GM12878 (cell line): ENCODE measurements around the gene KLHL20. TPM values are rescaled to one million over a fixed set of nuclear protein-coding genes. Genes with fewer than 3 reads are reported as not detected.
"Not testable (repeated sequence)": the region's sequence is repeated elsewhere in the genome, so short reads cannot be mapped to it uniquely, and the experiment has no call there.

Experiments
- ATAC-seq: fragments of 200-7000 bp; cut with Tn5 transposase; 3 replicates; pipeline ENCODE4 v1.9.1; 2020; ENCODE audit warnings: mild to moderate bottlenecking, moderate library complexity
- BruUV-seq: library from RNA; stranded (reverse); fragments of 400-500 nt; replicated peaks from 2 replicates; lab custom pipeline; 2021; lab: Mats Ljungman, UMichigan
- CTCF ChIA-PET: fragments of 300-600 bp; sonication (Branson Sonifier 250); formaldehyde crosslinking; extraction: SDS; loops from one replicate; lab custom pipeline; 2021; ENCODE audit warnings: inconsistent platforms; lab: Yijun Ruan, JAX
- POLR2A ChIA-PET: fragments of 350-600 bp; formaldehyde crosslinking; extraction: SDS; loops from one replicate; lab custom pipeline; 2021; ENCODE audit warnings: inconsistent platforms; lab: Charles Lee
- RAD21 ChIA-PET: fragments of 300-600 bp; sonication (Branson Sonifier 250); formaldehyde crosslinking; loops from one replicate; lab custom pipeline; 2023; ENCODE audit warnings: antibody characterized with exemption; ENCODE audit not compliant: unreplicated experiment; lab: Charles Lee
- SMC1A ChIA-PET: fragments of 300-600 bp; sonication (Branson Sonifier 250); formaldehyde crosslinking; loops from one replicate; lab custom pipeline; 2023; ENCODE audit not compliant: unreplicated experiment, uncharacterized antibody; lab: Charles Lee
- DNase-seq: peaks from one replicate; pipeline ENCODE4 v3.0.0-alpha.2; 2011; ENCODE audit warnings: low read depth, low spot score
- FAIRE-seq: peaks from 3 replicates; lab custom pipeline; 2011; peaks lifted over from hg19 to GRCh38; lab: Jason Lieb, UNC
- H2AFZ ChIP-seq: 2 replicates; pipeline ENCODE4 v1.6.0; 2011; ENCODE audit warnings: low read depth, low read length, control low read depth; ENCODE audit not compliant: control insufficient read depth
- H3K27ac ChIP-seq: 2 replicates; pipeline ENCODE4 v1.5.1; 2011; ENCODE audit warnings: control low read depth; ENCODE audit not compliant: control insufficient read depth, insufficient read depth
- H3K27me3 ChIP-seq, 2 experiments: replicated peaks in 1 of 2; 2 replicates each; pipeline versions ENCODE4 v1.6.0 to v1.6.1; 2011; ENCODE audit warnings: low read length in 1 of 2; ENCODE audit not compliant: control insufficient read depth in 2 of 2, insufficient read depth in 2 of 2
- H3K36me3 ChIP-seq, 2 experiments: 2 replicates each; pipeline ENCODE4 v1.5.1; 2011; ENCODE audit warnings: low read length in 1 of 2; ENCODE audit not compliant: control insufficient read depth in 2 of 2, insufficient read depth in 2 of 2
- H3K4me1 ChIP-seq: 2 replicates; pipeline ENCODE4 v1.6.1; 2011; ENCODE audit warnings: mild to moderate bottlenecking, low read length, moderate library complexity, mixed read lengths; ENCODE audit not compliant: control insufficient read depth, insufficient read depth
- H3K4me2 ChIP-seq: 2 replicates; pipeline ENCODE4 v1.6.0; 2011; ENCODE audit warnings: control low read depth; ENCODE audit not compliant: control insufficient read depth, insufficient read depth
- H3K4me3 ChIP-seq: fragments of 200-600 bp; sonication (generic); 2 replicates; pipeline ENCODE4 v1.5.1; 2016
- H3K79me2 ChIP-seq: 2 replicates; pipeline ENCODE4 v1.6.0; 2011; ENCODE audit warnings: low read length; ENCODE audit not compliant: control insufficient read depth, insufficient read depth
- H3K9ac ChIP-seq: 2 replicates; pipeline ENCODE4 v1.8.0; 2011; ENCODE audit warnings: low read length, control low read depth, mixed read lengths; ENCODE audit not compliant: control insufficient read depth, insufficient read depth
- H3K9me3 ChIP-seq: replicated peaks from 3 replicates; pipeline ENCODE4 v1.5.1; 2011; ENCODE audit warnings: mild to moderate bottlenecking, low read length; ENCODE audit not compliant: control insufficient read depth, insufficient read depth
- H4K20me1 ChIP-seq: 2 replicates; pipeline ENCODE4 v1.6.0; 2011; ENCODE audit not compliant: control insufficient read depth, insufficient read depth
- PAX8 ChIP-seq: fragments of 450-650 bp; IDR thresholded peaks from 2 replicates; pipeline ENCODE4 v1.6.1; 2017; ENCODE audit warnings: mild to moderate bottlenecking, moderate library complexity
- WGBS: methylation state at CpG from one replicate; pipeline ENCODE4 v1.1.6; 2016; ENCODE audit warnings: low lambda C conversion rate; ENCODE audit not compliant: insufficient replicate concordance, insufficient coverage; ENCODE audit errors: missing lambda C conversion rate; 5-methylcytosine and 5-hydroxymethylcytosine counted together
- in situ Hi-C: fragments of 300-500 bp; cut with MboI; formaldehyde crosslinking; loops from 9 replicates; pipeline ENCODE4 v1.14.3; 2018; ENCODE audit warnings: mixed read lengths
- intact Hi-C: fragments of 100-400 bp; cut with micrococcal nuclease; formaldehyde crosslinking; loops from one replicate; pipeline ENCODE4 v1.14.2; 2022; ENCODE audit not compliant: unreplicated experiment
- polyA plus RNA-seq, 11 experiments: library from polyadenylated mRNA; depleted of rRNA in 4 of 11; unstranded in 6 of 11; stranded (reverse) in 5 of 11; fragments of >200 nt; fragmentation: Nextera tagmentation in 4 of 11; fragmentation: Illumina TruSeq in 1 of 11; extraction: Ambion mirVana in 4 of 11; extraction: Trizol in 1 of 11; gene quantifications; 1 replicate in 1 of 11; 2 replicates in 10 of 11; pipeline versions ENCODE4 v1.2.1 to v1.2.3, GENCODE V29; 2011 to 2016; ENCODE audit warnings: inconsistent platforms in 2 of 11, missing spikeins in 2 of 11, low read depth in 1 of 11
- total RNA-seq, 4 experiments: library from RNA; depleted of rRNA in 3 of 4; stranded (reverse); fragments of >200 nt in 3 of 4; fragmentation: Illumina TruSeq in 1 of 4; extraction: Trizol in 1 of 4; gene quantifications; 2 replicates each; pipeline versions ENCODE4 v1.2.1 to v1.2.3, GENCODE V29; 2013 to 2021
- TF ChIP-seq, protein P1 (sequence below): fragments of 450-650 bp; IDR thresholded peaks from 2 replicates; pipeline ENCODE4 v1.6.1; 2017; ENCODE audit warnings: mild to moderate bottlenecking, moderate library complexity

The KLHL20 gene
- total and polyA plus RNA-seq, 10 of the 15 experiments (the other 5 are each of a cell fraction or from before 2014, with no cell fraction given), result 3.8 to 14.0 (median 10.0) TPM

DNA sequence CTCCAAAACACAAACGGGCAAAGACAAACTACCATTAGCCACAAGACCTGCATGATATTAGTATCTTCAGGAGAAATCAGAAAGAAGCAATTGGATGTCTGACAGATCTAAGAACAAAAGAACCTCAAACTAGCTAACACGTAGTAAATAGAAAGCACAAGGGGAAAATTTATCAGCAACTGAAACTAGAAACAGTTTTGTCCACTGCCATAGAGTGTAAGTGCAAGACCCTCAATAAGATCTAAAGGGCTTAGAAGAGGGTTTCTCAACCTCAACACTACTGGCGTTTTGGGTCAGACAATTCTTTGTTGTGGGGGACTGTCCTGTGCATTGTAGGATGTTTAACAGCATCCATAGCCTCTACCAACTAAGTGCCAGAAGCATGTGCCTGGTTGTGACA is 54.0 kb downstream of the KLHL20 start (continued):
- TF ChIP-seq PAX8, result no peak
- TF ChIP-seq, protein P1, sequence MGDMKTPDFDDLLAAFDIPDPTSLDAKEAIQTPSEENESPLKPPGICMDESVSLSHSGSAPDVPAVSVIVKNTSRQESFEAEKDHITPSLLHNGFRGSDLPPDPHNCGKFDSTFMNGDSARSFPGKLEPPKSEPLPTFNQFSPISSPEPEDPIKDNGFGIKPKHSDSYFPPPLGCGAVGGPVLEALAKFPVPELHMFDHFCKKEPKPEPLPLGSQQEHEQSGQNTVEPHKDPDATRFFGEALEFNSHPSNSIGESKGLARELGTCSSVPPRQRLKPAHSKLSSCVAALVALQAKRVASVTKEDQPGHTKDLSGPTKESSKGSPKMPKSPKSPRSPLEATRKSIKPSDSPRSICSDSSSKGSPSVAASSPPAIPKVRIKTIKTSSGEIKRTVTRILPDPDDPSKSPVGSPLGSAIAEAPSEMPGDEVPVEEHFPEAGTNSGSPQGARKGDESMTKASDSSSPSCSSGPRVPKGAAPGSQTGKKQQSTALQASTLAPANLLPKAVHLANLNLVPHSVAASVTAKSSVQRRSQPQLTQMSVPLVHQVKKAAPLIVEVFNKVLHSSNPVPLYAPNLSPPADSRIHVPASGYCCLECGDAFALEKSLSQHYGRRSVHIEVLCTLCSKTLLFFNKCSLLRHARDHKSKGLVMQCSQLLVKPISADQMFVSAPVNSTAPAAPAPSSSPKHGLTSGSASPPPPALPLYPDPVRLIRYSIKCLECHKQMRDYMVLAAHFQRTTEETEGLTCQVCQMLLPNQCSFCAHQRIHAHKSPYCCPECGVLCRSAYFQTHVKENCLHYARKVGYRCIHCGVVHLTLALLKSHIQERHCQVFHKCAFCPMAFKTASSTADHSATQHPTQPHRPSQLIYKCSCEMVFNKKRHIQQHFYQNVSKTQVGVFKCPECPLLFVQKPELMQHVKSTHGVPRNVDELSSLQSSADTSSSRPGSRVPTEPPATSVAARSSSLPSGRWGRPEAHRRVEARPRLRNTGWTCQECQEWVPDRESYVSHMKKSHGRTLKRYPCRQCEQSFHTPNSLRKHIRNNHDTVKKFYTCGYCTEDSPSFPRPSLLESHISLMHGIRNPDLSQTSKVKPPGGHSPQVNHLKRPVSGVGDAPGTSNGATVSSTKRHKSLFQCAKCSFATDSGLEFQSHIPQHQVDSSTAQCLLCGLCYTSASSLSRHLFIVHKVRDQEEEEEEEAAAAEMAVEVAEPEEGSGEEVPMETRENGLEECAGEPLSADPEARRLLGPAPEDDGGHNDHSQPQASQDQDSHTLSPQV, result no peak

DNA sequence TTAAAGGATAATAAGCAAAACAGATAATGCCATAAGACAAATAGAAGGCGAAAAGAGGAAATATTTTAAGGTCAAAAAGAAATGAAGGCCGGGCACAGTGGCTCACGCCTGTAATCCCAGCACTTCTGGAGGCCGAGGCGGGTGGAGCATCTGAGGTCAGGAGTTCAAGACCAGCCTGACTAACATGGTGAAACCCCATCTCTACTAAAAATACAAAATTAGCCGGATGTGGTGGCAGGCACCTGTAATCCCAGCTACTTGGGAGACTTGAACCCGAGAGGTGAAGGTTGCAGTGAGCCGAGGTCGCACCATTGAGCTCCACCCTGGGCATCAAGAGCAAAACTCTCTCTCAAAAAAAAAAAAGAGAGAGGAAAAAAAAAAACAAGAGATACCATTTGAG is 55.5 kb downstream of the KLHL20 start:
- DNase-seq, H3K4me1 ChIP-seq, H3K4me3 ChIP-seq, BruUV-seq, FAIRE-seq, H4K20me1 ChIP-seq, H3K36me3 ChIP-seq, RAD21 ChIA-PET, H3K9ac ChIP-seq, H2AFZ ChIP-seq, H3K9me3 ChIP-seq, H3K27ac ChIP-seq, H3K79me2 ChIP-seq, ATAC-seq, in situ Hi-C loops, H3K27me3 ChIP-seq, intact Hi-C loops, H3K4me2 ChIP-seq, CTCF ChIA-PET: not testable (repeated sequence)
- ChIA-PET POLR2A (interaction anchor here (0.7 kb wide), 2 partner anchors 217 to 1343 kb away, joined by 3 to 4 read pairs; no protein-coding TSS in a partner anchor), SMC1A (interaction anchor here (0.7 to 1.2 kb wide), 2 partner anchors 10 to 1120 kb away, joined by 3 to 4 read pairs; no protein-coding TSS in a partner anchor)
- 72% methylated on average over 9 of the region's 9 CpGs for WGBS
